A549 (cell line): ENCODE measurements around the gene EPPIN. TPM values are rescaled to one million over a fixed set of nuclear protein-coding genes. Genes with fewer than 3 reads are reported as not detected.

Experiments used
- ATAC-seq, 2 experiments: fragments of 200-7000 bp in 1 of 2; fragments of >200 bp in 1 of 2; cut with Nextera tagmentation in 1 of 2; cut with Tn5 transposase in 1 of 2; 3 replicates each; pipeline versions ENCODE4 v1.8.0 to v1.9.1; 2018 to 2020; ENCODE audit warnings: mild to moderate bottlenecking in 1 of 2, moderate library complexity in 1 of 2
- CTCF ChIA-PET: fragments of 300-600 bp; sonication (Branson Sonifier 250); formaldehyde crosslinking; extraction: SDS; loops from one replicate; lab custom pipeline; 2021; ENCODE audit warnings: antibody characterized with exemption, inconsistent platforms; lab: Yijun Ruan, JAX
- POLR2A ChIA-PET: fragments of 350-600 bp; formaldehyde crosslinking; extraction: SDS; loops from one replicate; lab custom pipeline; 2021; ENCODE audit warnings: antibody characterized with exemption, inconsistent platforms; lab: Yijun Ruan, JAX
- DNase-seq, 2 experiments: peaks; one replicate each; pipeline versions ENCODE4 v3.0.0 to v3.0.0-alpha.2; 2011 to 2016; ENCODE audit warnings: low read depth in 1 of 2, low spot score in 1 of 2
- FAIRE-seq: peaks from 2 replicates; lab custom pipeline; 2011; peaks lifted over from hg19 to GRCh38; lab: Jason Lieb, UNC
- H3K27ac ChIP-seq, 2 experiments: fragments of >200 bp; sonication (Bioruptor Twin); formaldehyde crosslinking; 3 replicates each; pipeline ENCODE4 v1.5.1; 2016 to 2017
- H3K4me1 ChIP-seq: fragments of >200 bp; sonication (Bioruptor Twin); formaldehyde crosslinking; 3 replicates; pipeline ENCODE4 v1.6.1; 2016
- H3K4me2 ChIP-seq: fragments of >200 bp; sonication (Bioruptor Twin); formaldehyde crosslinking; 3 replicates; pipeline ENCODE4 v1.6.1; 2016
- H3K4me3 ChIP-seq: fragments of >200 bp; sonication (Bioruptor Twin); formaldehyde crosslinking; 3 replicates; pipeline ENCODE4 v1.5.1; 2016
- H3K9me3 ChIP-seq: fragments of >200 bp; sonication (Bioruptor Twin); formaldehyde crosslinking; 3 replicates; pipeline ENCODE4 v1.6.1; 2016
- CHD4 ChIP-seq: fragments of 200-600 bp; sonication (generic); IDR thresholded peaks from 2 replicates; pipeline ENCODE4 v1.6.1; 2016; ENCODE audit warnings: antibody characterized with exemption, mild to moderate bottlenecking, borderline replicate concordance
- EHMT2 ChIP-seq: fragments of 200-600 bp; sonication (generic); IDR thresholded peaks from 2 replicates; pipeline ENCODE4 v1.6.1; 2016; ENCODE audit warnings: antibody characterized with exemption, low read depth, mild to moderate bottlenecking, moderate library complexity
- FOSB ChIP-seq: fragments of 250-450 bp; sonication (Bioruptor Pico); IDR thresholded peaks from 2 replicates; pipeline ENCODE4 v1.5.0; 2020; ENCODE audit warnings: mild to moderate bottlenecking, moderate library complexity
- HDAC2 ChIP-seq: fragments of 200-600 bp; sonication (generic); IDR thresholded peaks from 2 replicates; pipeline ENCODE4 v1.6.1; 2016
- JUNB ChIP-seq: fragments of >200 bp; sonication (Bioruptor Twin); formaldehyde crosslinking; IDR thresholded peaks from 2 replicates; pipeline ENCODE4 v1.6.1; 2016
- KDM1A ChIP-seq: fragments of 200-600 bp; sonication (generic); IDR thresholded peaks from 2 replicates; pipeline ENCODE4 v1.6.1; 2016; ENCODE audit warnings: low read depth, mild to moderate bottlenecking
- MAZ ChIP-seq: fragments of 150-350 bp; IDR thresholded peaks from 2 replicates; pipeline ENCODE4 v1.6.1; 2014; ENCODE audit warnings: antibody characterized with exemption, low read depth, low read length, borderline replicate concordance
- NR3C1 ChIP-seq: fragments of >200 bp; sonication (Bioruptor Twin); formaldehyde crosslinking; IDR thresholded peaks from 3 replicates; pipeline ENCODE4 v1.6.1; 2017
- RAD21 ChIP-seq, 2 experiments: fragments of >200 bp in 1 of 2; sonication (Bioruptor Twin) in 1 of 2; formaldehyde crosslinking in 1 of 2; IDR thresholded peaks in 1 of 2; conservative IDR thresholded peaks in 1 of 2; 2 replicates in 1 of 2; 3 replicates in 1 of 2; pipeline ENCODE4 v1.6.1; 2012 to 2018; ENCODE audit warnings: inconsistent platforms in 1 of 2
- RARB ChIP-seq: fragments of 250-450 bp; sonication (Bioruptor Pico); IDR thresholded peaks from 2 replicates; pipeline ENCODE4 v1.8.0; 2021; ENCODE audit warnings: mild to moderate bottlenecking, moderate library complexity
- RNF2 ChIP-seq: fragments of 200-600 bp; sonication (generic); IDR thresholded peaks from 2 replicates; pipeline ENCODE4 v1.6.1; 2016; ENCODE audit warnings: low read depth, mild to moderate bottlenecking, antibody characterized with exemption, moderate library complexity, borderline replicate concordance
- SREBF2 ChIP-seq: fragments of 450-650 bp; IDR thresholded peaks from 2 replicates; pipeline ENCODE4 v1.6.1; 2014; ENCODE audit warnings: mild to moderate bottlenecking, moderate library complexity
- ZFP36 ChIP-seq: fragments of 450-650 bp; IDR thresholded peaks from 2 replicates; pipeline ENCODE4 v1.6.1; 2014; ENCODE audit warnings: borderline replicate concordance; ENCODE audit not compliant: partially characterized antibody
- WGBS: methylation state at CpG from one replicate; pipeline ENCODE4 v1.1.6; 2017; ENCODE audit errors: missing lambda C conversion rate; 5-methylcytosine and 5-hydroxymethylcytosine counted together
- polyA plus RNA-seq, 4 experiments: library from polyadenylated mRNA; depleted of rRNA in 3 of 4; stranded (reverse); fragments of >200 nt; fragmentation: RNase III in 1 of 4; extraction: RNeasy Plus Mini Kit Qiagen cat#74134 plus additional on column Dnase treatment in 1 of 4; gene quantifications; 2 replicates in 3 of 4; 3 replicates in 1 of 4; pipeline ENCODE4 v1.2.3, GENCODE V29; 2011 to 2017
- TF ChIP-seq, protein P1 (sequence below): fragments of 250-450 bp; sonication (Bioruptor Pico); IDR thresholded peaks from 2 replicates; pipeline ENCODE4 v1.5.0; 2020; ENCODE audit warnings: low read depth, mild to moderate bottlenecking, moderate library complexity
- TF ChIP-seq, protein P2 (sequence below): fragments of >200 bp; sonication (Bioruptor Twin); formaldehyde crosslinking; IDR thresholded peaks from 2 replicates; pipeline ENCODE4 v1.6.1; 2016
- TF ChIP-seq, protein P3 (sequence below): IDR thresholded peaks from 2 replicates; pipeline ENCODE4 v1.6.1; 2012
- TF ChIP-seq, protein P4 (sequence below): fragments of 250-450 bp; sonication (Bioruptor Pico); IDR thresholded peaks from 2 replicates; pipeline ENCODE4 v1.5.0; 2021; ENCODE audit warnings: mild to moderate bottlenecking, moderate library complexity, borderline replicate concordance
- TF ChIP-seq, protein P5 (sequence below): fragments of 450-650 bp; IDR thresholded peaks from 2 replicates; pipeline ENCODE4 v1.6.1; 2014; ENCODE audit warnings: antibody characterized with exemption
- TF ChIP-seq, protein P6 (sequence below): fragments of 200-600 bp; sonication (generic); IDR thresholded peaks from 2 replicates; pipeline ENCODE4 v1.6.1; 2016; ENCODE audit warnings: antibody characterized with exemption, mild to moderate bottlenecking, moderate library complexity
- TF ChIP-seq, protein P7 (sequence below): IDR thresholded peaks from 2 replicates; pipeline ENCODE4 v1.6.1; 2012
- TF ChIP-seq, protein P8 (sequence below): fragments of >200 bp; sonication (Bioruptor Twin); formaldehyde crosslinking; IDR thresholded peaks from 3 replicates; pipeline ENCODE4 v1.5.1; 2016

Gene EPPIN
- polyA plus RNA-seq, 2 of the 4 experiments (the other 2 are of a cell fraction) = not detected

DNA sequence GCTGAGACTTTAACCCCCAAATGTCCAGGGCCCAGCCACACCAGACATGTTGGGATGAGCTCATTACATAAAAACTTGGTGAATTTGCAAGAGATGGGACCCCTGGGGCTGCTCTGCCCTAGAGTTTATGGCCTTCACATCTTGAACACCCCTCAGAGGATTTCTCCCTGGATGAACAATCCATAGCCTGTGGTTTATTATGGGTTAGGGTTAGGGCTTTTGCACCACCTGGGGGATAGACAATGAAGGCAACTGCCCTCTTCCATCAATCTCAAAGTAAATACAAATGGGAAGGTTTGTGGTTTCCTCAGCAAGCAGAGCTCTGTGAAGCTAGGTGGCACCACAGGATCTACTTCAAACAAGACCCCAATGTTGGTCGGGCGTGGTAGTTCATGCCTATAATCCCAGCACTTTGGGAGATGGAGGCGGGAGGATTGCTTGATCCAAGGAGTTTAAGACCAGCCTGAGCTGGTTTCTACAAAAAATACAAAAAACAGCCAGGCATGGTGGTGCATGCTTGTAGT is 49.2 kb downstream of the EPPIN start:
- CTCF ChIA-PET = interaction anchor here (1.3 kb wide), 1 partner anchor 179 kb away, joined by 3 read pairs; no protein-coding TSS in a partner anchor
- FAIRE-seq (no peak), ATAC-seq (no peak), DNase-seq (no peak)
- H3K9me3 ChIP-seq = no peaks in the 10 kb centered on the region
- POLR2A ChIA-PET = no interaction called here
- 4% methylated on average over 3 of the region's 3 CpGs for WGBS
- no peak overlapping the region for H3K4me3 ChIP-seq
- H3K27ac ChIP-seq = no peak overlapping the region
- no peak for TF ChIP-seq RNF2
- TF ChIP-seq, protein P1, sequence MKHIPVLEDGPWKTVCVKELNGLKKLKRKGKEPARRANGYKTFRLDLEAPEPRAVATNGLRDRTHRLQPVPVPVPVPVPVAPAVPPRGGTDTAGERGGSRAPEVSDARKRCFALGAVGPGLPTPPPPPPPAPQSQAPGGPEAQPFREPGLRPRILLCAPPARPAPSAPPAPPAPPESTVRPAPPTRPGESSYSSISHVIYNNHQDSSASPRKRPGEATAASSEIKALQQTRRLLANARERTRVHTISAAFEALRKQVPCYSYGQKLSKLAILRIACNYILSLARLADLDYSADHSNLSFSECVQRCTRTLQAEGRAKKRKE (CRISPR knock-in tag) = no peak
- no peak for TF ChIP-seq FOSB (CRISPR knock-in tag)
- TF ChIP-seq, protein P2, sequence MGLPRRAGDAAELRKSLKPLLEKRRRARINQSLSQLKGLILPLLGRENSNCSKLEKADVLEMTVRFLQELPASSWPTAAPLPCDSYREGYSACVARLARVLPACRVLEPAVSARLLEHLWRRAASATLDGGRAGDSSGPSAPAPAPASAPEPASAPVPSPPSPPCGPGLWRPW = no peak
- TF ChIP-seq, protein P3, sequence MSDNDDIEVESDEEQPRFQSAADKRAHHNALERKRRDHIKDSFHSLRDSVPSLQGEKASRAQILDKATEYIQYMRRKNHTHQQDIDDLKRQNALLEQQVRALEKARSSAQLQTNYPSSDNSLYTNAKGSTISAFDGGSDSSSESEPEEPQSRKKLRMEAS = no peak
- TF ChIP-seq, protein P4, sequence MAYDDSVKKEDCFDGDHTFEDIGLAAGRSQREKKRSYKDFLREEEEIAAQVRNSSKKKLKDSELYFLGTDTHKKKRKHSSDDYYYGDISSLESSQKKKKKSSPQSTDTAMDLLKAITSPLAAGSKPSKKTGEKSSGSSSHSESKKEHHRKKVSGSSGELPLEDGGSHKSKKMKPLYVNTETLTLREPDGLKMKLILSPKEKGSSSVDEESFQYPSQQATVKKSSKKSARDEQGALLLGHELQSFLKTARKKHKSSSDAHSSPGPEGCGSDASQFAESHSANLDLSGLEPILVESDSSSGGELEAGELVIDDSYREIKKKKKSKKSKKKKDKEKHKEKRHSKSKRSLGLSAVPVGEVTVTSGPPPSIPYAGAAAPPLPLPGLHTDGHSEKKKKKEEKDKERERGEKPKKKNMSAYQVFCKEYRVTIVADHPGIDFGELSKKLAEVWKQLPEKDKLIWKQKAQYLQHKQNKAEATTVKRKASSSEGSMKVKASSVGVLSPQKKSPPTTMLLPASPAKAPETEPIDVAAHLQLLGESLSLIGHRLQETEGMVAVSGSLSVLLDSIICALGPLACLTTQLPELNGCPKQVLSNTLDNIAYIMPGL (CRISPR knock-in tag) = no peak
- no peak for TF ChIP-seq MAZ
- TF ChIP-seq KDM1A = no peak
- no peak for TF ChIP-seq SREBF2
- TF ChIP-seq, protein P5, sequence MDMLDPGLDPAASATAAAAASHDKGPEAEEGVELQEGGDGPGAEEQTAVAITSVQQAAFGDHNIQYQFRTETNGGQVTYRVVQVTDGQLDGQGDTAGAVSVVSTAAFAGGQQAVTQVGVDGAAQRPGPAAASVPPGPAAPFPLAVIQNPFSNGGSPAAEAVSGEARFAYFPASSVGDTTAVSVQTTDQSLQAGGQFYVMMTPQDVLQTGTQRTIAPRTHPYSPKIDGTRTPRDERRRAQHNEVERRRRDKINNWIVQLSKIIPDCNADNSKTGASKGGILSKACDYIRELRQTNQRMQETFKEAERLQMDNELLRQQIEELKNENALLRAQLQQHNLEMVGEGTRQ = no peak
- TF ChIP-seq, protein P6, sequence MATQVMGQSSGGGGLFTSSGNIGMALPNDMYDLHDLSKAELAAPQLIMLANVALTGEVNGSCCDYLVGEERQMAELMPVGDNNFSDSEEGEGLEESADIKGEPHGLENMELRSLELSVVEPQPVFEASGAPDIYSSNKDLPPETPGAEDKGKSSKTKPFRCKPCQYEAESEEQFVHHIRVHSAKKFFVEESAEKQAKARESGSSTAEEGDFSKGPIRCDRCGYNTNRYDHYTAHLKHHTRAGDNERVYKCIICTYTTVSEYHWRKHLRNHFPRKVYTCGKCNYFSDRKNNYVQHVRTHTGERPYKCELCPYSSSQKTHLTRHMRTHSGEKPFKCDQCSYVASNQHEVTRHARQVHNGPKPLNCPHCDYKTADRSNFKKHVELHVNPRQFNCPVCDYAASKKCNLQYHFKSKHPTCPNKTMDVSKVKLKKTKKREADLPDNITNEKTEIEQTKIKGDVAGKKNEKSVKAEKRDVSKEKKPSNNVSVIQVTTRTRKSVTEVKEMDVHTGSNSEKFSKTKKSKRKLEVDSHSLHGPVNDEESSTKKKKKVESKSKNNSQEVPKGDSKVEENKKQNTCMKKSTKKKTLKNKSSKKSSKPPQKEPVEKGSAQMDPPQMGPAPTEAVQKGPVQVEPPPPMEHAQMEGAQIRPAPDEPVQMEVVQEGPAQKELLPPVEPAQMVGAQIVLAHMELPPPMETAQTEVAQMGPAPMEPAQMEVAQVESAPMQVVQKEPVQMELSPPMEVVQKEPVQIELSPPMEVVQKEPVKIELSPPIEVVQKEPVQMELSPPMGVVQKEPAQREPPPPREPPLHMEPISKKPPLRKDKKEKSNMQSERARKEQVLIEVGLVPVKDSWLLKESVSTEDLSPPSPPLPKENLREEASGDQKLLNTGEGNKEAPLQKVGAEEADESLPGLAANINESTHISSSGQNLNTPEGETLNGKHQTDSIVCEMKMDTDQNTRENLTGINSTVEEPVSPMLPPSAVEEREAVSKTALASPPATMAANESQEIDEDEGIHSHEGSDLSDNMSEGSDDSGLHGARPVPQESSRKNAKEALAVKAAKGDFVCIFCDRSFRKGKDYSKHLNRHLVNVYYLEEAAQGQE = no peak
- TF ChIP-seq JUNB = no peak
- TF ChIP-seq ZFP36 = no peak
- H3K4me2 ChIP-seq = no peak overlapping the region
- H3K4me1 ChIP-seq = no peaks in the 10 kb centered on the region

DNA sequence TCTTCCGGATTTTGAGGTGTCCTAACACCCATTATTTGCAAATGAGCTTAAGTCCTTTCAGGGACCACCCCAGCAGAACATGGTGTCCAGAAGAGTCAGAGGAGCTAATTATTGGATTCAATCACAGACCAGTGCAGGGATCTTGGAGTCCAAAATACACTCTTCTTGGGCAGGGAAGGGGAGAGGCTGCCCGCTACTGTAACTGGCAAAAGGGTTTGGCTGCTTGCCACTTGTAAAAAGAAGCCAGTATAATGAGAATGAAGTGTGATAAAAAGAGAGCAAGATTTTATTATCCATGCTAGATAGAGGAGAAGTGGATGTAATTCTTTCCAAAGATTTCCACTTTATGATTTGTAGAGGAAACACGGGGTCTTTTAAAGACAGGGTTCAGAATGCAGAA is 51.0 kb downstream of the EPPIN start:
- ATAC-seq (no peak), DNase-seq (no peak), FAIRE-seq (no peak)
- Histone ChIP-seq H3K4me3 (no peak overlapping the region), H3K4me1 (no peaks in the 10 kb centered on the region), H3K4me2 (no peak overlapping the region), H3K27ac (no peak overlapping the region), H3K9me3 (no peaks in the 10 kb centered on the region)
- POLR2A ChIA-PET = no interaction called here
- TF ChIP-seq RAD21 (conservative IDR thresholded peaks at IDR 0.05 in 1 of 2, IDR thresholded peaks at IDR 0.05 in 1 of 2) = no peak
- no peak for TF ChIP-seq HDAC2
- no peak for TF ChIP-seq RARB (CRISPR knock-in tag)
- TF ChIP-seq EHMT2 = no peak
- TF ChIP-seq, protein P7, sequence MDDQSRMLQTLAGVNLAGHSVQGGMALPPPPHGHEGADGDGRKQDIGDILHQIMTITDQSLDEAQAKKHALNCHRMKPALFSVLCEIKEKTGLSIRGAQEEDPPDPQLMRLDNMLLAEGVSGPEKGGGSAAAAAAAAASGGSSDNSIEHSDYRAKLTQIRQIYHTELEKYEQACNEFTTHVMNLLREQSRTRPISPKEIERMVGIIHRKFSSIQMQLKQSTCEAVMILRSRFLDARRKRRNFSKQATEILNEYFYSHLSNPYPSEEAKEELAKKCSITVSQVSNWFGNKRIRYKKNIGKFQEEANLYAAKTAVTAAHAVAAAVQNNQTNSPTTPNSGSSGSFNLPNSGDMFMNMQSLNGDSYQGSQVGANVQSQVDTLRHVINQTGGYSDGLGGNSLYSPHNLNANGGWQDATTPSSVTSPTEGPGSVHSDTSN = no peak
- no peak for TF ChIP-seq RNF2
- TF ChIP-seq, protein P8, sequence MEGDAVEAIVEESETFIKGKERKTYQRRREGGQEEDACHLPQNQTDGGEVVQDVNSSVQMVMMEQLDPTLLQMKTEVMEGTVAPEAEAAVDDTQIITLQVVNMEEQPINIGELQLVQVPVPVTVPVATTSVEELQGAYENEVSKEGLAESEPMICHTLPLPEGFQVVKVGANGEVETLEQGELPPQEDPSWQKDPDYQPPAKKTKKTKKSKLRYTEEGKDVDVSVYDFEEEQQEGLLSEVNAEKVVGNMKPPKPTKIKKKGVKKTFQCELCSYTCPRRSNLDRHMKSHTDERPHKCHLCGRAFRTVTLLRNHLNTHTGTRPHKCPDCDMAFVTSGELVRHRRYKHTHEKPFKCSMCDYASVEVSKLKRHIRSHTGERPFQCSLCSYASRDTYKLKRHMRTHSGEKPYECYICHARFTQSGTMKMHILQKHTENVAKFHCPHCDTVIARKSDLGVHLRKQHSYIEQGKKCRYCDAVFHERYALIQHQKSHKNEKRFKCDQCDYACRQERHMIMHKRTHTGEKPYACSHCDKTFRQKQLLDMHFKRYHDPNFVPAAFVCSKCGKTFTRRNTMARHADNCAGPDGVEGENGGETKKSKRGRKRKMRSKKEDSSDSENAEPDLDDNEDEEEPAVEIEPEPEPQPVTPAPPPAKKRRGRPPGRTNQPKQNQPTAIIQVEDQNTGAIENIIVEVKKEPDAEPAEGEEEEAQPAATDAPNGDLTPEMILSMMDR = no peak
- TF ChIP-seq, protein P1 (CRISPR knock-in tag) = no peak
- no peak for TF ChIP-seq NR3C1
- no peak for TF ChIP-seq CHD4
- TF ChIP-seq ZFP36 = no peak
- CTCF ChIA-PET = interaction anchor here (0.9 to 2.4 kb wide), 3 partner anchors 9 to 275 kb away, joined by 3 to 6 read pairs (median 4); no protein-coding TSS in a partner anchor
- WGBS = 3% methylated on average over 3 of the region's 3 CpGs
